GM21360 (cell line): ENCODE data around the gene ITGBL1.

Experiments used
- ATAC-seq: cut with Tn5 transposase; IDR thresholded peaks from one replicate; pipeline ENCODE4 v1.9.1; 2021; ENCODE audit warnings: mild to moderate bottlenecking, moderate library complexity; ENCODE audit not compliant: unreplicated experiment

Gene ITGBL1

DNA sequence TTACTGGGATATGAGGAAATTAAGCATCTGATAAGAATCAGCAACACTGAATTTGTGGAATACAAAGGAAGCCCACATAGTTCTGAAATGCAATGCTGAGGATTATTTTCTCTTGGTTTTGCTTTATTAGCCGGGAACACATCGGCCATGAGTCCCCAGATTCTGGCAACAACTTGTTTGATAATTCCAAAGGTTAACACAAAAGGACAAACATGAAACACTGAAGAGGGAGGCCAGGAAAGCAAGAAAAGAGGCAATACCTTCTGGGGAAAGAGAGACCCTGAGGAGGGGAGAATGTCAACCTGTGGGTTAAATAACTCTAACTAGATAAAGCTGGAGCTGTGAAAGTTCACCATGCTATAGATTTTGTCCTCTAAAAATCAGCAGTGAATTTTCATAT lies 285.9 kb downstream of the ITGBL1 start:
- no peak for ATAC-seq

DNA sequence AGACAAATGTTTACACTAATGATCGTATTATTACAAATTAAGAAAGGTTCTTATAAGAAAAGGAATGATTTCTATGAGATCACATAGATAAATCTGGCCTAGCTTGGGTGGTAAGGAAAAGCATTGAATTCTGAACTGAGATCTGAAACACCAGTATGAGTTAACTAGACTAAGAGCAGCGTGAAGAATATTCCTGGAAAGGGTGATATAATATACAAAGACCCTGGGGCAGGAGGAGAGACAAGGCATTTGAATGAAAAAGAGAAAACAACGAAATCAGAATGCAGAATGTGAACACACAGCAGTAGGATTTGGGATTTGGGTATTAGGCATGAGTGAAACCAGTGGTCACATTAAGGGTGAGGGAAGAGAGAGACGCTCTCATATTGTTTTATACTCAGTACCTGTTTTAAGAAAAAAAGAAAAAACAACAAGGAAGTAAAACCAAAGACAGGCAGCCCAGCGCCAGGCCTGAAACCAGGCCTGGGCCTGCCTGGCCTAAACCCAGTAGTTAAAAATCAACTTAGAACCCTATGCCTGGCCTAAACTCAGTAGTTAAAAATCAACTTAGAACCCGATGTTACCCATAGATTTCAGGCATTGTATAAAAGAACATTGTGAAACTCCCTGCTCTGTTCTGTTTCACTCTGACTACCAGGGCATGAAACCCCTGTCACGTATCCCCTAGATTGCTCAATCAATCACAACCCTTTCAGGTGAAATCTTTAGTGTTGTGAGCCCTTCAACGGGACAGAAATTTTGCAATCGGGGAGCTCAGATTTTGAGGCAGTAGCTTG lies 287.1 kb downstream of the ITGBL1 start:
- ATAC-seq, result peak; percentile 74

DNA sequence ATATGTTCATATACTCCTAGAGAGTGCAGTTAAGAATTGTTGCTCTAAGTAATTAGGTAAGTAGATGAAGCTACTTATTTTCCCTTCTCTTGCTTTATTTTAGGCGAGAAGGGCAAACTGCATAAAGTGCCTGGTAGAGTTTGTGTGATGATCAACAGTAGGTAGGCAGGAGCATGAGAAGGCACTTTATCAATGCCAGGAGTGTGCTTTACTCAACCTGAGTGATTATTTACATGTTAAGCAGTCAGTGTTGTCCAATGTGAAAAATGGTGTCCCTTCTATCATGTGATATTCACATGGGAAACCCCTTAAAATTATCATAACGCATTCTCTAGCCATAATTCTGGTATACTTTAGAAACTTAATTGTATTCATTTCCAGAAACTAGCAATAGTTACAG lies 294.0 kb downstream of the ITGBL1 start:
- no peak for ATAC-seq

DNA sequence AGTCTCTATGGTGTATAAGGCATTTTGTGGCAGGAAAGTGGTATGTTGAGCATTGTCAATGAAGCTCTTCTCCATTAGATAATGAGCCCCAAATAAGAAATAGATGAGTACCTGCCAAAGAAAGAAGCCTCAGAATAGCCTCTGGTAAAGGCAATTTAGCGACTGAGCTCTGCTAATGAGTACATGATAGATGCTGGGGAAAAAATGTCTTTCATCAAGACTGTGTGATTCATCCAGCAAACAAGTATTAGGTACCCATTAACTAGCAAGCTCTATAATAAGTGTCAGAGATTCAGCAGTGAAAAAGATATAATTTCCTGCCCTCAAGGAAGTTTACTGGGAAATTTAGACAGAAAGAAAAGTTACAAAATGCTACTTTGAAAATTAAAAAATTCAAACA lies 294.6 kb downstream of the ITGBL1 start:
- ATAC-seq, result no peak

DNA sequence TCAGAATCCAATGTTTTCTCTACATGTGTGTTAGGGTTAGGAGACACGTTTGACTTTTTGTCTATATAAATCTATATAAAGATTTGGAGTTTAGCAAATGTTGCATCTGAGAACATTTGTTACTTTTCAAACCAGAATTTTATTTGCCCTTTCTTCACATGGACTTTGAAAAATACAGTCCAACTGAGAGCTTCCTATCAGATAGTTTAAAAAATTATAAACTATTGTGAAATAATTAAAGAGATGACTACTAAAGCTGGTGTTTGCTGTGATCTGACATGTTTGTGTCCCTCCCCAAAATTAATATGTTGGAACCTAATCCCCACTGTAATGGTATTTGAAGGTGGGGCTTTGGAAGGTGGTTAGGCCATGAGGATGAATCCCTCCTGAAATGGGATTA lies 297.1 kb downstream of the ITGBL1 start:
- no peak for ATAC-seq

DNA sequence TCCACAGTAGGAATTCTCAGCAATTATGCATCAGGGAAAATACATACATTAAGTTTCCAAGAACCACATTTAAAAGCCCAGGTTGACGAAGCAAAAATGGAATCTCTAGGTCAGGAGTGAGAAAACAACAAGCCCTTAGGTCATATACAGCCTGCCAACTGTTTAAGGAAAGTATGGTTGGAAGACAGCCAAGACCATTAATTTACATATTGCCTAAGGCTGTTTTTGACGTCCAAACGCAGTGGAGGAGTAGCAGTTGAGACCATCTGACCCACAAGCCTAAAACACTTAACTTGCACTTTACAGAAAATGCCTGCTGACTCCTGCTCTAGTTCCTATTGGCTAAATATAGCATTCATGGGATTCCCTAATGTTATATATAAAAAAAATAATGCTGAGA lies 299.0 kb downstream of the ITGBL1 start:
- no peak for ATAC-seq

DNA sequence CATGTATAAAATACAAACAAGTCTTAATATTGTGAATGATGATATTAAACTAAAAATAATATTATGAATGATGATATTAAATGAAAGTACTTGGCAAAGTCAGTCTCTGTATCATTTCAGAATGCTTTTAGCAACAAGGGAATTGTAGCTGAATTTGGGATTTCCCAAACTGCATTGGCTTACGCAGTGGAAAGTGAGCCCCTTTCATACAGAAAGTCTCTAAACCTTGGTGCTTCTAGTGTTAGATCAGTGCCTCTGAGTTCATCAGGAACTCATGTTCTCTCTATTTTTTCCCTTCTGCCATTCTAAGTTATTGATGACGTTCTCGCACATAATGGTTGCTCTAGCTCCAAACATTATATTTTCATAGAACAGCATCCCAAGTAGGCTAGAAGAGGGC lies 300.0 kb downstream of the ITGBL1 start:
- no peak for ATAC-seq

DNA sequence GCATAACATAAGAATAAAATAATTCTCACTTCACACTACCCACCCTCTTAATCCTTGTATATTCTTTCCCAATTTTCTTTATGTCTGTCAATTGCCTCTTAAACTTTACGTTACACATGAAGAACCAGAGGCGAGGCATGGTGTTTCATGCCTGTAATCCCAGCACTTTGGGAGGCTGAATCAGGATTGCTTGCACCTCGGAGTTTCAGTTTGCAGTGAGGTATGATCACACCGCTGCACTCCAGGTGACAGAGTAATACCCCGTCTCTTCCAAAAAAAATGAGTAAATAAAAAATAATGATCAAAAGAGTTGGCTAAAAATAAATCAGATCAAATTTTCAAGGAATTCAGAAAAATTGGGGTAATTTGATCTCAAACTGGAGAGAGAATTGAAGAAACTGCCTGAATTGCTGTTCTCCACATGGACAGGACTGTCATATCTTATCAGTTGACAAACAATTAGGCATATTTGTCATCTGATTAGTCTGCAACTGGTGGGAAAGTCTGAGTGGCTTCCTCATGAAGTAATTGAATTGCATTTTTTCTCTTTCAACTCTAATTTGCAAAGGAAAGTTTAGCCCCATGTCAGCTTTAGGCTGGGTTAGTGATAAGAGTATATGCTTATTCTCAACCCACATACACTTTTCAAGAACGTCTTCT lies 302.9 kb downstream of the ITGBL1 start:
- ATAC-seq, result no peak

DNA sequence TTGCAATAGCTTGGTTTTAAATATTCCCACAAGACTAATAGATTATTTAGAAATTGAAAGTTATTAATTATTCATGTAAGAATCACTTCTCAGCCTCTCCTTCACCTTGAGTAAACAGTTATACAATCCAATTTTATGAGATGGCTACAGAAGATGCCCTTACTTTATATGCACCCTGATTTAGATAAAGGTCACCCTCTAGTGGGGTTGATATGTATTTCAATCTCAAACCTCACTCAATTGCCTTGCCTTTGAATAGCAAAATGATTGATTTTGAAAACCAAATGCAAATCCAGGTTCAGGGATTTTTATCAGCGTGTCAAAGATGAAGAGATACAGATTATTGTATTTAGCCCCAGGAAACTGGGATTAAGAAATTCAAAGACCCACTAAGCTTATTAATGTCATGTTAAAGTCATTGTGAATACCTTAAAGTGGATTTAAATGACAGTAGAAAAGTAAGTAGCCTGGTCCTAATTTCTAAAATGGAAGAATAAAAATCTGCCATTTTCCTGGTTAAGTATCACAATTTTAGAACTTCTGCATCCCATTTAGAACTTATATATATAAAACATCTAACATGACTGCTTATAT lies 305.1 kb downstream of the ITGBL1 start:
- ATAC-seq, result peak; percentile 87

DNA sequence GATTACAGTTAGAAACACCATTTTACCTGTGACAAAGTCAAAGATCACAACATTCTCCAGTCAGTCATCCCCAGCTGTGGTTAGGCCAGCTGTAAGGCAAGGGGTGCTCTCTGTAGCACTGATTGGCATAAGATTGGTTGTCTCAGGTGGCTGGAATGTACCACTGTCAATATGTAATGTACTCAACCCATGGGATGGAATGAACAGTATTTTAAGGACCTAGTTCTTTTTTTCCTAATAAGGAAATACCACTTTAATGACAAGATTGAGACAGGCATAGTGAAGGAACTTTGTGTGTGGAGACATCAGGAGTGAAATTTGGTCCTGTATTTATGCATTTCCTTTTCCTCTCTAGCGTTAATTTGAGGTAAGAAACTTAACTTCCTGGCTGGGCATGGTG lies 310.7 kb downstream of the ITGBL1 start:
- ATAC-seq, result no peak
